ENCODE measurements around the gene PLA2G5.

DNA sequence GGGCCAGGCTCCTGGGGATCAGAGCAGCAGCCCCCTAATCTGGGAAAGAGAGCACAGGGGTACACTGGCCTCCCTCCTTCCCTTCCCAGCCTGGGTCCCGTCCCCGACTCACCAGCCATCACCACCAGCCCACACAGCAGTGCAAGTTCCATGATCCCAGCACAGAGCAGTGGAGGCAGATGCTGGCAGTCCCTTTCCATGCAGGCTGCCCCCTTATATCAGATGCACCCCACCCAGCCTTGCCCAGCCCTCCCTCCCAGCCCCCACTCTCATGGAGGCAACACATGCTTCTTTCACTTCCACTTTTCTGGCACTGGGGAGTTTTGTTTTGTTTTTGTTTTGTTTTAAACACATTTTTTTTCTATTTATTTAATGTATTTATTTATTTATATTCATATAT is 49.4 kb downstream of the PLA2G5 start, which contains the start of gene PLA2G2D:
- no peak for TF ChIP-seq ATF7 (IDR thresholded peaks at IDR 0.05)
- TF ChIP-seq ATF7 (CRISPR knock-in tag; IDR thresholded peaks at IDR 0.05), result no peak
- TF ChIP-seq EZH2 (conservative IDR thresholded peaks at IDR 0.05; ENCODE audit: low read depth, low read length), result no peak
- TF ChIP-seq FOXK2 (IDR thresholded peaks at IDR 0.05), result no peak
- no peak for TF ChIP-seq RFX1 (IDR thresholded peaks at IDR 0.05)
- TF ChIP-seq MLLT10 (CRISPR knock-in tag; IDR thresholded peaks at IDR 0.05), result no peak
- TF ChIP-seq, protein P1, sequence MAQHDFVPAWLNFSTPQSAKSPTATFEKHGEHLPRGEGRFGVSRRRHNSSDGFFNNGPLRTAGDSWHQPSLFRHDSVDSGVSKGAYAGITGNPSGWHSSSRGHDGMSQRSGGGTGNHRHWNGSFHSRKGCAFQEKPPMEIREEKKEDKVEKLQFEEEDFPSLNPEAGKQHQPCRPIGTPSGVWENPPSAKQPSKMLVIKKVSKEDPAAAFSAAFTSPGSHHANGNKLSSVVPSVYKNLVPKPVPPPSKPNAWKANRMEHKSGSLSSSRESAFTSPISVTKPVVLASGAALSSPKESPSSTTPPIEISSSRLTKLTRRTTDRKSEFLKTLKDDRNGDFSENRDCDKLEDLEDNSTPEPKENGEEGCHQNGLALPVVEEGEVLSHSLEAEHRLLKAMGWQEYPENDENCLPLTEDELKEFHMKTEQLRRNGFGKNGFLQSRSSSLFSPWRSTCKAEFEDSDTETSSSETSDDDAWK (CRISPR knock-in tag; IDR thresholded peaks at IDR 0.05), result no peak
- TF ChIP-seq ZNF20 (CRISPR knock-in tag; IDR thresholded peaks at IDR 0.05), result no peak
- TF ChIP-seq PHF8 (CRISPR knock-in tag; IDR thresholded peaks at IDR 0.05), result no peak
- TF ChIP-seq FOSL2 (CRISPR knock-in tag; IDR thresholded peaks at IDR 0.05), result no peak
- TF ChIP-seq ZNF430 (CRISPR knock-in tag; IDR thresholded peaks at IDR 0.05), result no peak
- no peak for TF ChIP-seq RFX5 (IDR thresholded peaks at IDR 0.05; ENCODE audit: low read depth, low read length)
- TF ChIP-seq, protein P2, sequence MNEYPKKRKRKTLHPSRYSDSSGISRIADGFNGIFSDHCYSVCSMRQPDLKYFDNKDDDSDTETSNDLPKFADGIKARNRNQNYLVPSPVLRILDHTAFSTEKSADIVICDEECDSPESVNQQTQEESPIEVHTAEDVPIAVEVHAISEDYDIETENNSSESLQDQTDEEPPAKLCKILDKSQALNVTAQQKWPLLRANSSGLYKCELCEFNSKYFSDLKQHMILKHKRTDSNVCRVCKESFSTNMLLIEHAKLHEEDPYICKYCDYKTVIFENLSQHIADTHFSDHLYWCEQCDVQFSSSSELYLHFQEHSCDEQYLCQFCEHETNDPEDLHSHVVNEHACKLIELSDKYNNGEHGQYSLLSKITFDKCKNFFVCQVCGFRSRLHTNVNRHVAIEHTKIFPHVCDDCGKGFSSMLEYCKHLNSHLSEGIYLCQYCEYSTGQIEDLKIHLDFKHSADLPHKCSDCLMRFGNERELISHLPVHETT (CRISPR knock-in tag; conservative IDR thresholded peaks at IDR 0.05), result no peak
- no peak for TF ChIP-seq MZF1 (CRISPR knock-in tag; IDR thresholded peaks at IDR 0.05; ENCODE audit: borderline replicate concordance)
- no peak for TF ChIP-seq SAFB2 (CRISPR knock-in tag; IDR thresholded peaks at IDR 0.05; ENCODE audit: borderline replicate concordance, low read depth)
